ENCODE measurements around the gene CD72.
"Not testable (repeated sequence)": the region's sequence is repeated elsewhere in the genome, so short reads cannot be mapped to it uniquely, and the experiment has no call there.

CD72 gene

GRCh38 chr9:35594471-35594870, 23.7 kb downstream of the CD72 start (continued):
- TF ChIP-seq, protein P1, sequence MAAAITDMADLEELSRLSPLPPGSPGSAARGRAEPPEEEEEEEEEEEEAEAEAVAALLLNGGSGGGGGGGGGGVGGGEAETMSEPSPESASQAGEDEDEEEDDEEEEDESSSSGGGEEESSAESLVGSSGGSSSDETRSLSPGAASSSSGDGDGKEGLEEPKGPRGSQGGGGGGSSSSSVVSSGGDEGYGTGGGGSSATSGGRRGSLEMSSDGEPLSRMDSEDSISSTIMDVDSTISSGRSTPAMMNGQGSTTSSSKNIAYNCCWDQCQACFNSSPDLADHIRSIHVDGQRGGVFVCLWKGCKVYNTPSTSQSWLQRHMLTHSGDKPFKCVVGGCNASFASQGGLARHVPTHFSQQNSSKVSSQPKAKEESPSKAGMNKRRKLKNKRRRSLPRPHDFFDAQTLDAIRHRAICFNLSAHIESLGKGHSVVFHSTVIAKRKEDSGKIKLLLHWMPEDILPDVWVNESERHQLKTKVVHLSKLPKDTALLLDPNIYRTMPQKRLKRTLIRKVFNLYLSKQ (tag by site-specific recombination; IDR thresholded peaks at IDR 0.05; ENCODE audit: borderline replicate concordance), result no peak

DNA sequence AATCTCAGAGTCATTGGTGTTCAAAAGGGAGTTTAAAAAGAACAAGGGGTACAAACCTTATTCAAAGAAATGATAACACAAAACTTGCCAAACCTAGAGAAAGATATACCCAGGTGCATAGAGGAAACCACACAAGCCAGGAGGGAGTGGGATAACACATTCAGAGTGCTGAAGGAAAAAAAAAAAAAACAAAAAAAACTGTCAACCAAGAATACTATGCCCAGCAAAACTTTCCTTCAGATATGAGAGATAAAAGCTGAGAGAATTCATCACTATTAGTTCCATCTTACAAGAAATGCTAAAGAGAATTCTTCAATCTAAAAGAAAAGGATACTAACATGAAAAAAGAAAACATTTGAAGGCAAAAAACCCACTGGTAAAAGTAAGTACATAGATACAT, 24.6 kb downstream of the CD72 start:
- ChIA-PET CTCF (interaction anchor here (0.7 to 2.7 kb wide), 2 partner anchors 10 to 40 kb away, joined by 3 to 10 read pairs; no protein-coding TSS in a partner anchor), POLR2A (no interaction called here)
- TF ChIP-seq TRIM28 (IDR thresholded peaks at IDR 0.05; ENCODE audit: borderline replicate concordance, low read length) (peak; percentile 70; the same call in 1 of the 2 replicates), ZNF10 (tag by site-specific recombination; IDR thresholded peaks at IDR 0.05) (no peak), ZNF510 (tag by site-specific recombination; IDR thresholded peaks at IDR 0.05; ENCODE audit: insufficient replicate concordance) (peak; percentile 9), ZNF596 (tag by site-specific recombination; IDR thresholded peaks at IDR 0.05) (no peak), SETDB1 (IDR thresholded peaks at IDR 0.05; ENCODE audit: insufficient read length, low read length) (peak; percentile 97)
- TF ChIP-seq, protein P2, sequence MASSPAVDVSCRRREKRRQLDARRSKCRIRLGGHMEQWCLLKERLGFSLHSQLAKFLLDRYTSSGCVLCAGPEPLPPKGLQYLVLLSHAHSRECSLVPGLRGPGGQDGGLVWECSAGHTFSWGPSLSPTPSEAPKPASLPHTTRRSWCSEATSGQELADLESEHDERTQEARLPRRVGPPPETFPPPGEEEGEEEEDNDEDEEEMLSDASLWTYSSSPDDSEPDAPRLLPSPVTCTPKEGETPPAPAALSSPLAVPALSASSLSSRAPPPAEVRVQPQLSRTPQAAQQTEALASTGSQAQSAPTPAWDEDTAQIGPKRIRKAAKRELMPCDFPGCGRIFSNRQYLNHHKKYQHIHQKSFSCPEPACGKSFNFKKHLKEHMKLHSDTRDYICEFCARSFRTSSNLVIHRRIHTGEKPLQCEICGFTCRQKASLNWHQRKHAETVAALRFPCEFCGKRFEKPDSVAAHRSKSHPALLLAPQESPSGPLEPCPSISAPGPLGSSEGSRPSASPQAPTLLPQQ (tag by site-specific recombination; IDR thresholded peaks at IDR 0.05), result no peak
- Histone ChIP-seq H3K36me3 (ENCODE audit: control insufficient read depth in 2 of 2, insufficient read depth in 1 of 2, low read length in 2 of 2) (no peaks in the 10 kb centered on the region), H3K27ac (ENCODE audit: extremely low read depth, low read depth, low read length) (no peak overlapping the region), H3K4me3 (ENCODE audit: low read depth, low read length) (no peak overlapping the region), H3K4me1 (ENCODE audit: control insufficient read depth, insufficient read depth, low read length) (no peaks in the 10 kb centered on the region), H3K9me3 (ENCODE audit: control insufficient read depth, insufficient read depth, low read depth, low read length) (no peaks in the 10 kb centered on the region)

- H3K27ac ChIP-seq (ENCODE audit: extremely low read depth, low read depth, low read length); H3K4me3 ChIP-seq (ENCODE audit: low read depth, low read length); H3K9me3 ChIP-seq (ENCODE audit: control insufficient read depth, insufficient read depth, low read depth, low read length); H3K4me1 ChIP-seq (ENCODE audit: control insufficient read depth, insufficient read depth, low read length); POLR2A ChIA-PET; H3K36me3 ChIP-seq (ENCODE audit: control insufficient read depth in 2 of 2, insufficient read depth in 1 of 2, low read length in 2 of 2): not testable (repeated sequence)
- CTCF ChIA-PET, result interaction anchor here (0.6 to 1.4 kb wide), 2 partner anchors 15 to 897 kb away, joined by 3 read pairs; no protein-coding TSS in a partner anchor
These were observed 29.7 kb downstream of the CD72 start for GRCh38 chr9:35588506-35588905.

GRCh38 chr9:35584681-35585080, 33.5 kb downstream of the CD72 start:
- H3K27ac ChIP-seq (ENCODE audit: extremely low read depth, low read depth, low read length); H3K4me3 ChIP-seq (ENCODE audit: low read depth, low read length); H3K9me3 ChIP-seq (ENCODE audit: control insufficient read depth, insufficient read depth, low read depth, low read length); POLR2A ChIA-PET; H3K4me1 ChIP-seq (ENCODE audit: control insufficient read depth, insufficient read depth, low read length); H3K36me3 ChIP-seq (ENCODE audit: control insufficient read depth in 2 of 2, insufficient read depth in 1 of 2, low read length in 2 of 2): not testable (repeated sequence)
- CTCF ChIA-PET, result interaction anchor here (0.6 kb wide), 1 partner anchor 538 kb away, joined by 3 read pairs; no protein-coding TSS in a partner anchor

DNA sequence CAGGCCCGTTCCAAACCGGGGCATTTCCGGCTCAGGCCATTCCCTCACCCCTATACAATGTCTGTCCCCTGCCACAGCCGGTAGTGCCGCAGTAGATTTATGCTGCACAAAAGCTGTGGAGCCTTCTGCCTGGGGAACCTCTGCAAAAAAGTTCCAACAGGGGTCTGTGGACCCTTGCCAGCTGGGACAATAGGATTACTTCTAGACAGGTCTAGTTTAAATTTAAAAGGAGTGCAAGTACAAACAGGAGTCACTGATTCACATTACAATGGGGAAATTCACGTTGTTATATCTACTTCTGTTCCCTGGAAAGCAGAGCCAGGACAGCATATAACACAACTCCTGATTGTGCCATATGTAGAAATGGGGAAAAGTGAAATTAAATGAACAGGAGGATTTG, 34.7 kb downstream of the CD72 start:
- H3K4me3 ChIP-seq (ENCODE audit: low read depth, low read length); H3K4me1 ChIP-seq (ENCODE audit: control insufficient read depth, insufficient read depth, low read length); POLR2A ChIA-PET; H3K9me3 ChIP-seq (ENCODE audit: control insufficient read depth, insufficient read depth, low read depth, low read length); CTCF ChIA-PET; H3K27ac ChIP-seq (ENCODE audit: extremely low read depth, low read depth, low read length); H3K36me3 ChIP-seq (ENCODE audit: control insufficient read depth in 2 of 2, insufficient read depth in 1 of 2, low read length in 2 of 2): not testable (repeated sequence)

- POLR2A ChIA-PET, result not testable (repeated sequence)
- TF ChIP-seq SETDB1 (IDR thresholded peaks at IDR 0.05; ENCODE audit: insufficient read length, low read length) (peak; percentile 78), ZNF626 (tag by site-specific recombination; IDR thresholded peaks at IDR 0.05) (0 out of 2 replicates have a peak, but pooled peaks have one; percentile 57)
These were observed 38.5 kb downstream of the CD72 start for GRCh38 chr9:35579659-35580227.

More at GRCh38 chr9:35579659-35580227, 38.5 kb downstream of the CD72 start:
- H3K36me3 ChIP-seq (ENCODE audit: control insufficient read depth in 2 of 2, insufficient read depth in 1 of 2, low read length in 2 of 2); H3K27ac ChIP-seq (ENCODE audit: extremely low read depth, low read depth, low read length); H3K4me3 ChIP-seq (ENCODE audit: low read depth, low read length); H3K4me1 ChIP-seq (ENCODE audit: control insufficient read depth, insufficient read depth, low read length); CTCF ChIA-PET; H3K9me3 ChIP-seq (ENCODE audit: control insufficient read depth, insufficient read depth, low read depth, low read length): not testable (repeated sequence)

Data from HEK293 (cell line).